GM19397 (cell line): ENCODE results near the gene CD6.

Source experiments
- ATAC-seq: cut with Tn5 transposase; IDR thresholded peaks from one replicate; pipeline ENCODE4 v1.9.1; 2021; ENCODE audit warnings: mild to moderate bottlenecking, moderate library complexity; ENCODE audit not compliant: unreplicated experiment

Gene CD6

DNA sequence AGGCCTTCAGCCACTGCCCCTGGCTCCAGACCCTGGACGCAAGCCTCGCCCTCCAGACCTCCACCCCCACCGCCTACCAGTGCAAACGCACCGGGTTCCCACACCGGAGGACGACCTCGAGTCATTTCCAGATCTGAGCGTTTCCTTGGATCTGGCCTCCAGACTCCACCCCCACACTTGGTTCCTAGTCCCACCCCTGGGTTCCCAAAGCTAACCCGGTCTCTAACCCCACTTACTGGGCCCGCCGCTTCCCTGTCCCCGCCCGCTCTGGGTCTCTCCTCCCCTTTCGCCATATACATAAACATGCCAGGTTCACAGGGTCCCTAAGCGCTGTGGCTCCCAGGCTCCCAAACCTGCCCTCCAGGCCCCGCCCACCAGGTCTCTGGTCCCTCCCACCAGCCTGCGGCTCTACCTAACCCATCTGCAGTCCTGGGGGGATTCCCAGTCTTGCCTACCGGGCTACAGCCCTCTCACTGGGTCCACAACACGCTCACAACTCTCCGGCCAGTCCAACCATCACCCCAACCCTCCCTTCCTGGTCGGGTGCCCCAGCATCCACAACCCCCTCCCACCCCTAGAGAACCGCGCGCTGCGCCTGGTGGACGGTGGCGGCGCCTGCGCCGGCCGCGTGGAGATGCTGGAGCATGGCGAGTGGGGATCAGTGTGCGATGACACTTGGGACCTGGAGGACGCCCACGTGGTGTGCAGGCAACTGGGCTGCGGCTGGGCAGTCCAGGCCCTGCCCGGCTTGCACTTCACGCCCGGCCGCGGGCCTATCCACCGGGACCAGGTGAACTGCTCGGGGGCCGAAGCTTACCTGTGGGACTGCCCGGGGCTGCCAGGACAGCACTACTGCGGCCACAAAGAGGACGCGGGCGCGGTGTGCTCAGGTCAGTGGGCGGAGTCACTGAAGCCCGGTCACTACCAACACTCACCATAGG lies 36.7 kb downstream of the CD6 start:
- ATAC-seq: no peak

DNA sequence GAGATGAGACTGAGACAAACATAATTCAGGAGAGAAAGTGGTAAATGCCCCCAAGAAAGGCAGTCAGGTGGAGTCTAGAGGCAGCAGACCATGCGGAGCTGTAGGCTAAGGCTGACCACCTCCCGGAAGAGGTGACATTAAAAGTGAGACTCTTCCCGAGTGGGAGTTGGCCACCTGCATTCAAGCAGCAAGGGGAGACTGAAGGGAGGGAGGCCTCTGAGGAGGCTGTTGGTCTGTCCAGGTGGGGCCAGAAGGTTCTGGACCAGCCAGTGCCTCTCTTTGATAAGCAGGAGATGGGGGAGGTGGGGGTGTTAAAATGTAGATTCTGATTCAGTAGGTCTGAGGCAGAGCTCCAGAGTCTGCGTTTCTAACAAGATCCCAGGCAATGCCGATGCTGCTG lies 37.5 kb downstream of the CD6 start:
- no peak for ATAC-seq

DNA sequence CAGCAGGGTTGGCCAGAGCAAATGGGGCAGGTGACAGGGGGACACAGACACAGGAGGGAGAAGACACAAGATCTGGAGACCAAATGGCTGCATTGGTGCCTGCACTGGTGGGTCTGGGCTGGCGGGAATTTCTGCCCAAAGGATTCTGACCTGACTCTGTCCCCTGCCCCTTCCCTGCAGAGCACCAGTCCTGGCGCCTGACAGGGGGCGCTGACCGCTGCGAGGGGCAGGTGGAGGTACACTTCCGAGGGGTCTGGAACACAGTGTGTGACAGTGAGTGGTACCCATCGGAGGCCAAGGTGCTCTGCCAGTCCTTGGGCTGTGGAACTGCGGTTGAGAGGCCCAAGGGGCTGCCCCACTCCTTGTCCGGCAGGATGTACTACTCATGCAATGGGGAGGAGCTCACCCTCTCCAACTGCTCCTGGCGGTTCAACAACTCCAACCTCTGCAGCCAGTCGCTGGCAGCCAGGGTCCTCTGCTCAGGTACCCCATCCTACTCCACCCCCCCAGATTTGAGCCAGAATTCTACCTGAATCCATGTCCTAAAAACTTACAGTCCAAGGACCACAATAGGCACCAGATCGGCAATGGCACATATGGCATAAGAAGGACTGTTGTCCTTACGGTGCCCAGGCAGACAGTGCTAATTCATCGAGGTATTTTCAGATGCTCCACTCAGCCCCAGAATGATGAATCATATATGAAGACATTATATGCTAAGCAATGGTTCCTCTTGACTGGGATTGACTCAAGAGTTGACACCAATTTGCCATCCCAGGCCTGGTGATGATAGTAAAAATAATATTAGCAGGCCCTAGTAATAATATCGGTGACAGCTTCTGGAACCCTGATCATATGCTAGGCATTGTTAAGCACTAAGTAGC lies 38.2 kb downstream of the CD6 start:
- no peak for ATAC-seq

DNA sequence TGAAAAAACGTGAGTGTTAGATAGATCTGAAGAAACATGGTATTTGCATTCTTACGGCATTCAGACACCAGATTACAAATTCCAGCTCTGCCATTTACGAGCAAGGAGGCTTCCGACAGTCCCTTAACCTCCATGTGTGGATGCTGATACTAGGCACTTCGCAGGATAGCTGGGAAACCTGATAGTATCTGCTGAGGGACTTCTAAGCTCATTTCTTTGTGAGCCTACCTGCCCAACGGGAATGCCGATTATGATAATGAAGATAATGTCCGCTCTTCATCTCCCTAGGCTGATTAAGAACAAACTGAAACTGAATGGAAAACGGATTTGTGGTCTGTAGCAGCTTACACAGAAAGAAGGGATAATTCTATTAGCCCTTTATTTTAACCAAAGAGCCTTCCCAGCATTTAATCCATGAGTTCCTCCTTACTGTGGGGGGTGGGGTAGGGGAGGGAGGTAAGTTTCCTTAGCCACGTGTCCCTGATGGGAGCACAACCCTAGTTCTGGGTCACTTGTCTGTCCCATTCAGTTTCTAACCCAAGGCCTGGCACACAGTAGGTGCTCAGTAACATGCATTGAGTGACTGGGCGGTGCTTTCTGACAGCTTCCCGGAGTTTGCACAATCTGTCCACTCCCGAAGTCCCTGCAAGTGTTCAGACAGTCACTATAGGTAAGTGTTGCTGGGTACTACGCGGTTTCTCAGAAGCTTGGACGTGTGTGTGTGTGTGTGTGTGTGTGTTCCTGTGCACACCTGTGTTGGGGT lies 39.2 kb downstream of the CD6 start:
- no peak for ATAC-seq

DNA sequence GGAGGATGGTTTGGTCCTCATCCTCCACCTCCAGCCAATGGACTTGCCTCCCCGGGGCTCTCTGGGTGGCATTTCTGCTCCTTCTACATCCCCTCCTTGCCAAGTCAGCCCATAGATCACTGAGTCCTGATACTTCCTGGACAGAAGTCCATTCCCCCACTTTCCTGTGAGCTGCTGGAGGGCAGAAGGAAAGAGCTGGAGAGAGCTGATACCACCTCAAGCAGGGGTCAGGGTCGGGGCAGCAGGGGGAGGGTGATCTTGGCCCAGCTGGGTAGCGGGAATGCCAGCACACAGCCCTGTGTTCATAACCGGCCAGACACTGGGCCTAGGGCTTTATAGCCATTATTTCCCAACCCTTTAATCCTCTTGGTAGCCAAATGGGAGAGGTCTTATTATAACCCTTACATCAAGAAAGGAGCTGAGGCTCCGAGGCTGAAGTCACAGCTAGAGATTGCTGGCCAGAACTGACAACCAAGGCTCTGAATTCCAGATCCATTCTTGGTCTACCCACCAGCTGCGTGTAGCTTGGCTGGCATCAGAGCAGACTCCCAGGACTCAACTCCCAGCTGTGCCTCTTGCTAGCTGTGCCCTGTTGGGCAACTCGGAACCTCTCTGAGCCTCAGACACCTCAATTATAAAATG lies 39.9 kb downstream of the CD6 start:
- ATAC-seq: no peak

DNA sequence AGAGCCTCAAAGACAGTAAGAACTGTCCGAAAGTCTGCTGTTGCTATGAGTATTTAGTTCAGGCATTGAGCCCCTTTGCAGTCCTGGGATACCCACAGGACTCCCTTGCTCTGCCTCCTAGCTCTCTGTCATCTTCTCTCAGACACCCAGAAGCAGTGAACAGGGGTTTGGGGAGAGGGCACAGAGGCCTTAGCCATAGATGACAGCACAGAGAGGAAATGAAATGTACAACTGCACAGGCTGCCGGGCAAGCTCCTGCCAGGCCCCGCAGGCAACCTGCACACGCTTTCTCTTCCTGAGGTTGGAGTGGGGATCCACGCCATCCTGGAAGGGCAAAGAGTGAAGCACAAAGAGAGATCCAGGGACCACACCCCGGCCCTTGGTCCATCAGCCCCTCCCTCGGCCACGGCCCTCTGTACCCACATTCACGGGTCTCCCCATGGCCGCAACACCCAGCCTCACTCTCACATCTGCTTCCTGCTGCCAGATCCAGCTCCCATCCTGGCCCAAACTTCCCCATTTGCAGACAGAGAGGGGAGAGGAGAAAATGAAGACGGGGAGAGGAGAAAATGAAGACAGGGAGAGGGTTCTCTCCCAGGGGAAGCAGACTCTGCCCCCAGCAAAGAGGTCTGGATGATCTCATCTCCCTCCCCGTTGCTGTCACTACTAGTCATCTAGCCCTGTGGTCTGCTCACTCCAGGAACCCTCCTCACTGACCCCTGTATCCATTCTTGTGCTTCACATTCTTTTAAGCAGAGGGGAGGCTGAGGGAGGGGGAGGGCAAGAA lies 40.7 kb downstream of the CD6 start:
- ATAC-seq: no peak

DNA sequence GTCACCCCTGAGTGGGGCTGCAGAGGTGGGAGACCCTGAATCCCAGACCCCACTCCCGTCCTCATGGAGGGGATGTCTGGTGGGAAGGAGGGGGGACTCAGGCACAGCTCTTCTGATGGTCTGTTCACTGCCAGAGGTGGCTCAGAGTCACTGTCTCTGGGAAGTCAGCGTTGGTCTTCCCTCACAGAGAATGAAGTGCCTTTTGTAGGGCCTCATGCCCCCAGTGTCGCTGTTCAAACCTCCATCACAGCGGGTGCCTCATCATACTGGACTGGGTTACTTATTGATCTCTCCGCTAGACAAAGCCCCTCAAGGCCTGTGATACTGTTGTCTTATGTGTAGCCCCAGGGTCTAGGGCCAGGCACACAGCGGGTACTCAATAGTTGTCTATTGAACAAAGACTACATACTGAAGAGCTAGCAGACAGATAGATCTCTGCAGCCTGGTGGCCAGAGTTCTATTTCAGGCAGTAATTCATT lies 41.3 kb downstream of the CD6 start:
- no peak for ATAC-seq

DNA sequence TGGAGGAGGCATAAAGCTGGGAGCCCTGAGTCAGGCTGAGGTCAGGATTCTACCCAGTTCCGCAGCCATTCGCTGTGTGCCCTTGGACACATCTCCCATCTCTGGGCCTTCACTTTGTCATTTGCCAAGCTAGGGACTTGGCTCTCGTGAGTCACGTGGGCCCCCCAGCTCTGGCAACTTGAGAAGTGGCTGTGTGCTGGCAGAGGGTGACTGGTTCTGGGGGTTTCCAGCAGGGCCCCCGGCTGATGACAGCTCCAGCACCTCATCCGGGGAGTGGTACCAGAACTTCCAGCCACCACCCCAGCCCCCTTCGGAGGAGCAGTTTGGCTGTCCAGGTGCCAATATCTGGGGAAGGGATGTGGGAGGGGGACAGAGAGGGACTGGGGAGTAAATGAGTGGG lies 46.6 kb downstream of the CD6 start:
- no peak for ATAC-seq

DNA sequence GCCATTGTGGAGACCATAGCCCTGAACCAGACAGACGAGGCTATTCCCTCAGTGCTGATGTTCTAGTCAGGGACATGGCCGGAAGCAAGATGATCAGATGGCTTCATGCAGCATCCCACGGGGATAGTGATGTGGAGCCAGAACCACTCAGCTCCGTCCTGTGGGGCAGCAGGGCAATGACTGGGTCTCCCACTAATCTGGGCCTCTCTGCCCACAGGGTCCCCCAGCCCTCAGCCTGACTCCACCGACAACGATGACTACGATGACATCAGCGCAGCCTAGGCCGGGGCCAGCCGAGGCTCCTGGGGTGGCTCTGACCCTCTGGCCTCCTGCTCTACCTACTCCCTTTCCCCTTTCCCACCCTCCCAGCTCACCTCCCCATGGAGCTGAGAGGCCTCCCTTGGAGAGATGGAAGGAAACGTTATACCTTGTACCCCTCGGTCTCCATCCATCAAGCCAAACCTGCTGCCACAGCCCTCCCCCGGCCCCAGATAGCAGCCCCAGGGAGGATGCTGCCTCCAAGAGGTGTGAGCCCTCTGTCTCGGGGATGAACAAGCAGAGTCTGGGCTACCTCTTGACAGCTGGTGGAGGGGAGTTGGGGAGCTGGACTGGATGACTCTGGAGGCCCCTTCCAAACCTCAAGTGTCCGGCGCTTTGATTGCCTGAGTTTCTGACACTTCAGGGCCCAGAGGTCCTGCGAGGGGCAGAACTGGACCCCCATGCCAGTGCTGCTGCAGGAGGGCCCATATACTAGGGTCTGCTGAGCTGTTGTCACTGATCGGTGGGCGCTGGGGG lies 47.8 kb downstream of the CD6 start:
- ATAC-seq: no peak

DNA sequence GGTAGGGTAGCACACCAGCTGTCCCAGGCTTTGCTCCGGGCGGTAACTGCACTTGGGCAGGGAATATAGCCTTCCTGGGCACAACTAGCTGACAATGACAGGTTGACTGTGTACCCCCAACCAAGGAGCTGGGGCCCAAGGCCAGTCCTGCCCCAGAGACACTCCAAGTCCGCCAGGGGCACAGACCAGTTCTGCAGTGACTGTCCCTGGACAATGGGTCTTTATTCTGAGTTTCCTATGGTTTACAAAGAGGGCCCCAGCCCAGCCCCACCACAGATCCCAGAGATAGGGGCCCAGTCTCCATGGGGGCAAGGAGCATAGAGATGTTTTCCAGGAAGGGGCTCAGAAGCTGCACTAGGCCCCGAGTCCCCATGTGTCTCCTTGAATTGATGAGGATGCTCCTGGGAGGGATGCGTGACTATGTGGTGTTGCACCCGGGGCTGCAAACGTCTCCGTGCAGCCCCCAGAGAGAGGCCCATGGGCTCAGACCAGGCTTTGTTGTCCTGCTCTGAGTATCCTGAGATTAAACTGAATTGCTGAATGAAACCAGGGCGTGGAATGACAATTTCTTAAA lies 48.4 kb downstream of the CD6 start:
- no peak for ATAC-seq

DNA sequence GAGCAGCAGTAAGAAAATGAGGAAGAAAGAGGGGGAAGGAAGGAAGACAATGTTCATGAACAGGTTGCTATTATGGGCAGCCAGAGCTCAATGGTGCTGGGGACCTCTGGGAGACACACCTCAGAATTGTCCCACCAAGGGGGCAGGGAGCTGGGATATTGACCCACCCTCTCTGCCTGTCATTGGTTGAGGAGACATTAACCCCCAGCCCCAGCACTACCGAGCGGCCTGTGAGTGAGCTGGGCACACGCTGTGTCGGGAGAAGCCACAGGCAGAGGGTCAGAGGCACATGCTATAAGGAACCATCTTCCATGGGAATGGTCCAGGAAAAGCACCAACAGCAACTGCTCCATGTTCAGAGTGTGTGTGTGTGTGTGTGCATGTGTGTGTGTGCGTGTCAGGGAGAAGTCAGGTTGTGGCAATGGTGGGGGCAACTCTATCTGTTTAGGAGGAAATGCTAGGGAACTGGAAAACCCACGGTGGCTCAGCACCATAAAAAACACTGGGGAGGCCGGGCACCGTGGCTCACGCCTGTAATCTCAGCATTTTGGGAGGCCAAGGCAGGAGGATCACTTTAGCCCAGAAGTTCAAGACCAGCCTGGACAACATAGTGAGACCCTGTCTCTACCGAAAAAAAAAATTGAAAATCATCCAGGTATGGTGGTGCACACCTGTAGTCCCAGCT lies 49.2 kb downstream of the CD6 start:
- no peak for ATAC-seq

DNA sequence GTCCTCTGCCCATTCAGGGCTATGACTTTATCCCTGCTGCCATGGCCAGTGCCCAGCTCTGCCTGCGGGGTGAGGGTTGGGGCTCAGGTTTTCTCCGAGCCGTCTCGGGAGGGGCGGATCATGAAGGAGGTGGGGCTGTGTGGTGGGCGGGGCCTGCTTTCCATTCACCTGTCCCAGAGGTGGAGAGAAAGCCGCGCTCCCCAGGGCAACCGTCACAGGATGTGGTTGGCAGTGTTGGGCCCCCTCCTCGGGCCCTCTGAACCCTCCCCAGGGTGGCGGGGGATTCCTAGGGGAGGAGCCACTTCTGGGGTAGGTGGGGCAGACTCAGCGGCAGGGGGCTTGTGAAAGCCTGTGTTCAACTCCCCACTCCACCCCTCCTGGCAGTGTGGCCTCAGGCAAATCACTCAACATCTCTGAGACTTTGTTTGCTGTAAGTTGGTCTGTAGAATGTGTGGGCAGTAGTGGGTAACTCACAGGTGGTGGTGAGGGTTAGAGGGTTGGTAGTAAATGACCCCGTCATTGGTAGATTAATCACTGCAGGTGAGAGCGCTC lies 50.3 kb downstream of the CD6 start:
- no peak for ATAC-seq

DNA sequence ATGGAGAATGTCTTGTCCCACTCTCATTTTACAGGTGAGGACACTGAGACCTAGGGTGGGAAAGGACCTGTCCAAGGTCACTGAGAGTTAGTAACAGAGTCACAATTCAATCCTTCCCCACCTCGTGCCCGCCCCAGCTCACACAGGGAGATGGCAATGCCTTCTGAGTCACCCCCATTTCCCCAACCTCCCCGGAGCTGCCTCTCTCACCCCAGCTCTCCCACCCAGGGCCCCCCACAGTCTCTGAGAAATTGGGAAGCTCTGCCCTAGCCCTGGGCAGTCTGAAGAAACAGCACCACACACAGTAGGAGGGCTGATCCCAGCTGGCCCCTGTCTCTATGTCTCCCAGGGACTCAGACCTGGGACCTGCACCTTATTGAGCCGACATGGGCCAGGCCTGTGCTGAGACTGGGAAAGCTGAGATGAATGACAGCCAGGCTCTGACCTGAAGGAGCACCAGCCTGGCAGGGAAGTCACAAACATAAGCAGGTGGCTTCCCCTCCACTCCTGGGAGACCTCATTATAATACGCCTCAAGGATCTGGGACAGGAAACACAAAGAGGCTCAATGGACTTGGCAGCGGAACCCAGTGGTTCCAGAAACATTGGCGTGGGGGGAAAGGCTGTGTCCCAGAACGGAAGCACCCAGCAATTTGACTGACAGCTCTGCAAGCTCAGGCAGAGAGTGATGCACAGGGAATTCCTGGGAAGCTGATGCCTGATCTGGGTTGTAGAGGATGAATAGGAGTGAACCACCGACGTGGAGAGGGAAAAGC lies 51.0 kb downstream of the CD6 start:
- ATAC-seq: no peak

DNA sequence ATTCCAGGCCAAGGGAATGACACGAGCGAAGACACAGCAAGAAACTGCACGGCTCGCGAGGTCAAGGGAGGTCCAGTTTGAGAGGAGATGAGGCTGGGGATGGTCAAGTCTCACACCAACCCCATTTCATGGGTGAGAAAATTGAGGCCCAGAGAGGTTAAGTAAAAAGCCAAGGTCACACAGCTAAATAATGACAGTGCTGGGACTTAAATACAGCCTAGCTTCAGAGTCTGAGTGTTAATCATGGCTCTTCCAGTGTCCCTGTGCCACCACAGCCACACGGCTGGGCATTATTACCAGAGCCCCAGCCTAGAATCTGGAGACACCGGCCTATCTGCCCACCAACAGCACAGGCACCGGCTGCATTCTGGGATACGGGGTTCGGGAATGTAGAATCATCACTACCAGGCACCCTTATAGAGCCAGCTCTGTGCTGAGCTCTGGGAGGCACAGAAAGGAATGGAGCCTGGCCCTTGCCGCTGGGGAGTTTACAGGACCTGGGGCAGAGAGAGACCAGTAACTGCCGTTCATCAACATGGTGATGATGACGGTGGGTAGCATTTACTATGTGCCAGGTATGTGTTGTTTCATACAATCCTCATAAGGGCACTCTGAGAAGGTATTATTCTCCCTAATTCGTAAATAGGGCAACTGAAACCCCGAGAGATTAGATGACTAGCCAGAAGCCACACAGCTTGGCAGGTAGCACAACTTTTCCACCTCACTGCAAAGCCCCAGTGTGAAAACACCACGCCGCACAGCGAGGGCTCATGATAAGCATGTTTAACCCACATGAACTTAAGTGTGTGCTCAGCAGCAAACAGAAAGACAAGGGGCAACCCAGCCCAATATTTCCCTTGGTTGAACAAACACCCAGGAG lies 51.8 kb downstream of the CD6 start:
- ATAC-seq: no peak

DNA sequence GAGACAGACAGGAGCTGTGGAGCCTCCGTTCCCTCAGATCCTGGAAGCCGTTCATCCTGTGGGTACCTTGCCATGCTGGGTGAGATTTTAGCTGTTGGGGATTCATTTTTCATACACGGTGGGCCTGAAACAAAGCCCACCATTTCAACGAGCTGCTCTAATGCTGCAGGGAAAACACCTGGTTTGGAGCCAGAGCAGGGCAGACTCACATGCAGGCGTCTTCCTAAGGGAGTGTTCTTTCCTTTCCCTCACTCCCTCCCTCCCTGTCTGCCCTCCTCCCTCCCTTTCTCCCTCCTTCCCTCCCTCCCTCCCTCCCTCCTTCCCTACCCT lies 52.5 kb downstream of the CD6 start:
- ATAC-seq: no peak
